Right atrium auricular region (tissue), 2 donors: ENCODE results near the gene ZNHIT6. TPM values are rescaled to one million over a fixed set of nuclear protein-coding genes. Genes with fewer than 3 reads are reported as not detected.
"Not testable (repeated sequence)": the region's sequence is repeated elsewhere in the genome, so short reads cannot be mapped to it uniquely, and the experiment has no call there.

ENCODE experiments used
- DNase-seq: peaks from one replicate; pipeline ENCODE4 v3.0.0-alpha.2; 2019; ENCODE audit warnings: low spot score
- H3K27ac ChIP-seq, 2 donors: fragments of 200-600 bp; sonication (generic); 1 replicate in 1 of 2; 2 replicates in 1 of 2; pipeline ENCODE4 v1.5.1; 2016 to 2019
- H3K27me3 ChIP-seq, 2 donors: fragments of 200-600 bp; sonication (generic); one replicate each; pipeline versions ENCODE4 v1.5.1 to v1.6.0; 2017 to 2019
- H3K36me3 ChIP-seq: fragments of 200-600 bp; sonication (generic); one replicate; pipeline ENCODE4 v1.5.1; 2016
- H3K4me1 ChIP-seq, 2 donors: fragments of 200-600 bp; sonication (generic); one replicate each; pipeline versions ENCODE4 v1.5.1 to v1.6.0; 2017 to 2019
- H3K4me3 ChIP-seq, 2 donors: fragments of 200-600 bp; sonication (generic); 1 replicate in 1 of 2; 2 replicates in 1 of 2; pipeline ENCODE4 v1.5.1; 2017 to 2019; ENCODE audit warnings: mild to moderate bottlenecking in 1 of 2, moderate library complexity in 1 of 2
- H3K9me3 ChIP-seq, 2 donors: fragments of 200-600 bp; sonication (generic); one replicate each; pipeline ENCODE4 v1.5.1; 2019
- total RNA-seq, 2 donors: library from RNA; depleted of rRNA; stranded (reverse); fragments of >200 nt; gene quantifications; one replicate each; pipeline ENCODE4 v1.1.0, GENCODE V29; 2016
- TF ChIP-seq, protein P1 (sequence below), 2 donors: fragments of 200-600 bp; sonication (generic); IDR thresholded peaks; one replicate each; pipeline ENCODE4 v1.5.1; 2019; ENCODE audit warnings: antibody characterized with exemption in 2 of 2

Gene ZNHIT6
- total RNA-seq, 2 donors from 2014 or later, result 7.0 to 8.4 TPM

GRCh38 chr1:85654066-85654782 is 54.0 kb downstream of the ZNHIT6 start:
- TF ChIP-seq, protein P1, sequence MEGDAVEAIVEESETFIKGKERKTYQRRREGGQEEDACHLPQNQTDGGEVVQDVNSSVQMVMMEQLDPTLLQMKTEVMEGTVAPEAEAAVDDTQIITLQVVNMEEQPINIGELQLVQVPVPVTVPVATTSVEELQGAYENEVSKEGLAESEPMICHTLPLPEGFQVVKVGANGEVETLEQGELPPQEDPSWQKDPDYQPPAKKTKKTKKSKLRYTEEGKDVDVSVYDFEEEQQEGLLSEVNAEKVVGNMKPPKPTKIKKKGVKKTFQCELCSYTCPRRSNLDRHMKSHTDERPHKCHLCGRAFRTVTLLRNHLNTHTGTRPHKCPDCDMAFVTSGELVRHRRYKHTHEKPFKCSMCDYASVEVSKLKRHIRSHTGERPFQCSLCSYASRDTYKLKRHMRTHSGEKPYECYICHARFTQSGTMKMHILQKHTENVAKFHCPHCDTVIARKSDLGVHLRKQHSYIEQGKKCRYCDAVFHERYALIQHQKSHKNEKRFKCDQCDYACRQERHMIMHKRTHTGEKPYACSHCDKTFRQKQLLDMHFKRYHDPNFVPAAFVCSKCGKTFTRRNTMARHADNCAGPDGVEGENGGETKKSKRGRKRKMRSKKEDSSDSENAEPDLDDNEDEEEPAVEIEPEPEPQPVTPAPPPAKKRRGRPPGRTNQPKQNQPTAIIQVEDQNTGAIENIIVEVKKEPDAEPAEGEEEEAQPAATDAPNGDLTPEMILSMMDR (IDR thresholded peaks at IDR 0.05), result no peak
- Histone ChIP-seq H3K36me3 (peaks cover 32% of the 10 kb centered on the region), H3K27ac (no peak overlapping the region), H3K9me3 (peaks cover 0 to 1% of the 10 kb centered on the region in 2 donors), H3K4me1 (no peaks in the 10 kb centered on the region), H3K27me3 (no peaks in the 10 kb centered on the region), H3K4me3 (no peak overlapping the region)
- no peak for DNase-seq

- TF ChIP-seq, protein P1 (IDR thresholded peaks at IDR 0.05), result no peak
- H3K4me3 ChIP-seq, result no peak overlapping the region
- no peaks in the 10 kb centered on the region for H3K4me1 ChIP-seq
- peaks cover 32% of the 10 kb centered on the region for H3K36me3 ChIP-seq
- peaks cover 0 to 14% of the 10 kb centered on the region in 2 donors for H3K9me3 ChIP-seq
- H3K27me3 ChIP-seq, result no peaks in the 10 kb centered on the region
- no peak for DNase-seq
- H3K27ac ChIP-seq, result no peak overlapping the region
These were observed 55.9 kb downstream of the ZNHIT6 start for GRCh38 chr1:85652327-85652726.

DNA sequence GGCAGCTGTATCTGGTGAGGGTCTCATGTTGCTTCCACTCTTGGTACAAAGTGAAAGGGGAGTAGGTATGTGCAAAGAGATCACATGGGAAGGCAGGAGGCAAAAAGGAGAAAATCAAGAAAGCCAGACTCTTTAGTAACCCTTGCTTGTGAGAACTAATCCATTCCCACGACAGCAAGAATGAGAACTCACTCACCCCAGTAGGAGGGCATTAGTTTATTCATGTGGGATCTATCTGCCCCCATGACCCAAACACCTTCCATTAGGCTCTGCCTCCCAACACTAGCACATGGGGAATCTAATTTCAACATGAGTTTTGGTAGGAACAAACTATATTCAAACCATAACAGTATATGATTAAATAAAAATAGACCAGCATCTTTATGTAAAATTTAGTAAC is 57.6 kb downstream of the ZNHIT6 start:
- no peaks in the 10 kb centered on the region for H3K4me1 ChIP-seq
- no peak overlapping the region for H3K4me3 ChIP-seq
- H3K27ac ChIP-seq, result no peak overlapping the region
- no peak for DNase-seq
- TF ChIP-seq, protein P1 (IDR thresholded peaks at IDR 0.05), result no peak
- H3K27me3 ChIP-seq, result no peaks in the 10 kb centered on the region
- H3K36me3 ChIP-seq, result peaks cover 25% of the 10 kb centered on the region
- H3K9me3 ChIP-seq, result peaks cover 0 to 14% of the 10 kb centered on the region in 2 donors

GRCh38 chr1:85649591-85649990 is 58.6 kb downstream of the ZNHIT6 start:
- Histone ChIP-seq H3K4me3 (no peak overlapping the region), H3K27me3 (no peaks in the 10 kb centered on the region), H3K9me3 (peaks cover 0 to 14% of the 10 kb centered on the region in 2 donors), H3K27ac (no peak overlapping the region), H3K4me1 (no peaks in the 10 kb centered on the region), H3K36me3 (peaks cover 22% of the 10 kb centered on the region)
- TF ChIP-seq, protein P1 (IDR thresholded peaks at IDR 0.05), result no peak
- no peak for DNase-seq

DNA sequence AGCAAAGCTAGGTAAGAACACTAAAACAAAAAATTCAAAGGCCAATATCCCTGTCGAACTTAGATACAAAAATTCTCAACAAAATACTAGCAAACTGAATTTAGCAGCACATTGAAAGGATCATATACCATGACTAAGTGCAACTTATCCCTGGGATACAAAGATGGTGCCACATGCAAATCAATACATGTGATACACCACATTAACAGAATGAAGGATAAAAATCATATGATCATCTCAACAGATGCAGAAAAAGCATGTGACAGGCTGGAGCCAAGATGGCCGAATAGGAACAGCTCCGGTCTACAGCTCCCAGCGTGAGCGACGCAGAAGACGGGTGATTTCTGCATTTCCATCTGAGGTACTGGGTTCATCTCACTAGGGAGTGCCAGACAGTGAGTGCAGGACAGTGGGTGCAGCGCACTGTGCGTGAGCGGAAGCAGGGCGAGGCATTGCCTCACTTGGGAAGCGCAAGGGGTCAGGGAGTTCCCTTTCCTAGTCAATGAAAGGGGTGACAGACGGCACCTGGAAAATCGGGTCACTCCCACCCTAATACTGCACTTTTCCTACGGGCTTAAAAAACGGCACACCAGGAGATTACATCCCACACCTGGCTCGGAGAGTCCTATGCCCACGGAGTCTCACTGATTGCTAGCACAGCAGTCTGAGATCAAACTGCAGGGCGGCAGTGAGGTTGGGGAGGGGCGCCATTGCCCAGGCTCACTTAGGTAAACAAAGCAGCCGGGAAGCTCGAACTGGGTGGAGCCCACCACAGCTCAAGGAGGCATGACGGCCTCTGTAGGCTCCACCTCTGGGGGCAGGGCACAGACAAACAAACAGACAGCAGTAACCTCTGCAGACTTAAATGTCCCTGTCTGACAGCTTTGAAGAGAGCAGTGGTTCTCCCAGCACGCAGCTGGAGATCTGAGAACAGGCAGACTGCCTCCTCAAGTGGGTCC is 66.4 kb downstream of the ZNHIT6 start:
- not testable (repeated sequence) for DNase-seq, H3K4me3 ChIP-seq, H3K27ac ChIP-seq, H3K4me1 ChIP-seq, H3K27me3 ChIP-seq
- peaks cover 10% of the 10 kb centered on the region for H3K36me3 ChIP-seq
- peaks cover 0 to 21% of the 10 kb centered on the region in 2 donors for H3K9me3 ChIP-seq

DNA sequence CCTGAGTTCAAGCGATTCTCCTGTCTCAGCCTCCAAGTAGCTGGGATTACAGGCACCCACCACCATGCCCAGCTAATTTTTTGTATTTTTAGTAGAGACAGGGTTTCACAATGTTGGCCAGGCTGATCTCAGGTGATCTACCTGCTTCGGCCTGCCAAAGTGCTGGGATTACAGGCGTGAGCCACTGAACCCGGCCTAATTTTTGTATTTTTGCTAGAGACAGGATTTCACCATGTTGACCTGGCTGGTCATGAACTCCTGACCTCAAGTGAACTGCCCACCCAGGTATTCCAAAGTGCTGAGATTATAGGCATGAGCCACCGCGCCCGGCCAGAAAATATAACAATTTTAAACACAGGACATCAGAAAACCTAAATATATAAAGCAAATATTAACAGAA is 68.3 kb downstream of the ZNHIT6 start:
- not testable (repeated sequence) for H3K4me3 ChIP-seq, H3K27me3 ChIP-seq, H3K4me1 ChIP-seq, DNase-seq, H3K27ac ChIP-seq
- Histone ChIP-seq H3K9me3 (peaks cover 0 to 21% of the 10 kb centered on the region in 2 donors), H3K36me3 (peaks cover 15% of the 10 kb centered on the region)
